WTC11 (cell line): ENCODE data around the gene IRF7.

Experiments used
- CREB1 ChIP-seq: sonication (generic); formaldehyde crosslinking; IDR thresholded peaks from 2 replicates; pipeline ENCODE4 v1.8.0; 2023; ENCODE audit warnings: mild to moderate bottlenecking, missing genetic modification reagents
- CREM ChIP-seq: sonication (generic); formaldehyde crosslinking; IDR thresholded peaks from 2 replicates; pipeline ENCODE4 v1.8.1; 2022; ENCODE audit warnings: mild to moderate bottlenecking, missing genetic modification reagents, moderate library complexity
- FOXK1 ChIP-seq: sonication (generic); formaldehyde crosslinking; IDR thresholded peaks from 2 replicates; pipeline ENCODE4 v1.8.0; 2022; ENCODE audit warnings: mild to moderate bottlenecking, moderate library complexity, missing genetic modification reagents
- JUN ChIP-seq: sonication (generic); formaldehyde crosslinking; IDR thresholded peaks from 2 replicates; pipeline ENCODE4 v1.8.0; 2023; ENCODE audit warnings: mild to moderate bottlenecking, missing genetic modification reagents
- MXD4 ChIP-seq: fragments of 250-450 bp; sonication (Bioruptor Pico); IDR thresholded peaks from 2 replicates; pipeline ENCODE4 v1.8.0; 2021; ENCODE audit warnings: mild to moderate bottlenecking, moderate library complexity, borderline replicate concordance
- MYBL2 ChIP-seq: sonication (generic); formaldehyde crosslinking; IDR thresholded peaks from 2 replicates; pipeline ENCODE4 v1.8.1; 2023; ENCODE audit warnings: mild to moderate bottlenecking, moderate library complexity, missing genetic modification reagents
- SP1 ChIP-seq: sonication (generic); formaldehyde crosslinking; conservative IDR thresholded peaks from 2 replicates; pipeline ENCODE4 v1.8.1; 2022; ENCODE audit warnings: missing genetic modification reagents
- TF ChIP-seq, protein P1 (sequence below): fragments of 200-600 bp; IDR thresholded peaks from 2 replicates; pipeline ENCODE4 v1.8.0; 2022; ENCODE audit warnings: antibody characterized with exemption
- TF ChIP-seq, protein P2 (sequence below): fragments of 250-450 bp; sonication (Bioruptor Pico); IDR thresholded peaks from 2 replicates; pipeline ENCODE4 v1.8.0; 2021; ENCODE audit warnings: mild to moderate bottlenecking
- TF ChIP-seq, protein P3 (sequence below): sonication (generic); formaldehyde crosslinking; IDR thresholded peaks from 2 replicates; pipeline ENCODE4 v1.8.1; 2022; ENCODE audit warnings: low read depth, missing genetic modification reagents, borderline replicate concordance
- TF ChIP-seq, protein P4 (sequence below): sonication (generic); formaldehyde crosslinking; IDR thresholded peaks from 2 replicates; pipeline ENCODE4 v1.8.1; 2022; ENCODE audit warnings: mild to moderate bottlenecking, missing genetic modification reagents, moderate library complexity, borderline replicate concordance
- TF ChIP-seq, protein P5 (sequence below): sonication (generic); formaldehyde crosslinking; IDR thresholded peaks from 2 replicates; pipeline ENCODE4 v1.8.0; 2022; ENCODE audit warnings: mild to moderate bottlenecking, missing genetic modification reagents
- TF ChIP-seq, protein P6 (sequence below): sonication (generic); formaldehyde crosslinking; IDR thresholded peaks from 2 replicates; pipeline ENCODE4 v1.8.1; 2022; ENCODE audit warnings: missing genetic modification reagents, borderline replicate concordance
- TF ChIP-seq, protein P7 (sequence below): sonication (generic); formaldehyde crosslinking; IDR thresholded peaks from 2 replicates; pipeline ENCODE4 v1.8.1; 2023; ENCODE audit warnings: mild to moderate bottlenecking, missing genetic modification reagents, moderate library complexity

DNA sequence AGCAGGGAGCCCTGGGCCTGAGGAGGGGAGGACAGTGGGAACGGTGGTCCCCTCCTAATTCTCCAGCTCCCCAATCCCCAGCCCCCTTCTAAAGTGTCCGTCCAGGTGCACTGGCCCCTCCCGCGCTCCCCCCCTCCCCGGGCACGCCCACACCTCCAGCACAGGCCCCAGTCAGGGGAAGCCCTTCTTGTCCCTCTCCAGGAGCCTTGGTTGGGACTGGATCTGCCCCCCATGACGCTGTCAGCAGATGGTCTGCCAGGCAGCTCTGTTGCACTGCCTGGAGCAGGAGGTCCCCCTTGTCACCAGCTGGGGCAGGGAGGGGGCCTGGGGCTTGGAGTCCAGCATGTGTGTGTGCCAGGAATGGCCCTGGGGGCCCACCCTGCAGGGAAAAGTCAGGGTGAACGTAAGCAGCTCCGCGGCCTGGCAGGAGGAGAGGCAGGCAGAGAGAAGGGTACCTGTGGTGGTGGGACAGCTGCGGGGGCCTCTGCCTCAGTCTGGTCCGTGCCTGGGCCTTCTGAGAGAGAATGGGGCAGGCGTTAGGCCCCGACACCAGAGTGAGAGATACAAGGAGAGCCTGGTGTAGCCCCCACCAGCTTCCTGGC, 1.6 kb downstream of the IRF7 start:
- TF ChIP-seq, protein P1, sequence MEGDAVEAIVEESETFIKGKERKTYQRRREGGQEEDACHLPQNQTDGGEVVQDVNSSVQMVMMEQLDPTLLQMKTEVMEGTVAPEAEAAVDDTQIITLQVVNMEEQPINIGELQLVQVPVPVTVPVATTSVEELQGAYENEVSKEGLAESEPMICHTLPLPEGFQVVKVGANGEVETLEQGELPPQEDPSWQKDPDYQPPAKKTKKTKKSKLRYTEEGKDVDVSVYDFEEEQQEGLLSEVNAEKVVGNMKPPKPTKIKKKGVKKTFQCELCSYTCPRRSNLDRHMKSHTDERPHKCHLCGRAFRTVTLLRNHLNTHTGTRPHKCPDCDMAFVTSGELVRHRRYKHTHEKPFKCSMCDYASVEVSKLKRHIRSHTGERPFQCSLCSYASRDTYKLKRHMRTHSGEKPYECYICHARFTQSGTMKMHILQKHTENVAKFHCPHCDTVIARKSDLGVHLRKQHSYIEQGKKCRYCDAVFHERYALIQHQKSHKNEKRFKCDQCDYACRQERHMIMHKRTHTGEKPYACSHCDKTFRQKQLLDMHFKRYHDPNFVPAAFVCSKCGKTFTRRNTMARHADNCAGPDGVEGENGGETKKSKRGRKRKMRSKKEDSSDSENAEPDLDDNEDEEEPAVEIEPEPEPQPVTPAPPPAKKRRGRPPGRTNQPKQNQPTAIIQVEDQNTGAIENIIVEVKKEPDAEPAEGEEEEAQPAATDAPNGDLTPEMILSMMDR = no peak
- no peak for TF ChIP-seq SP1 (CRISPR knock-in tag)
- TF ChIP-seq CREM (CRISPR knock-in tag) = no peak
- TF ChIP-seq FOXK1 (CRISPR knock-in tag) = no peak
- TF ChIP-seq, protein P2, sequence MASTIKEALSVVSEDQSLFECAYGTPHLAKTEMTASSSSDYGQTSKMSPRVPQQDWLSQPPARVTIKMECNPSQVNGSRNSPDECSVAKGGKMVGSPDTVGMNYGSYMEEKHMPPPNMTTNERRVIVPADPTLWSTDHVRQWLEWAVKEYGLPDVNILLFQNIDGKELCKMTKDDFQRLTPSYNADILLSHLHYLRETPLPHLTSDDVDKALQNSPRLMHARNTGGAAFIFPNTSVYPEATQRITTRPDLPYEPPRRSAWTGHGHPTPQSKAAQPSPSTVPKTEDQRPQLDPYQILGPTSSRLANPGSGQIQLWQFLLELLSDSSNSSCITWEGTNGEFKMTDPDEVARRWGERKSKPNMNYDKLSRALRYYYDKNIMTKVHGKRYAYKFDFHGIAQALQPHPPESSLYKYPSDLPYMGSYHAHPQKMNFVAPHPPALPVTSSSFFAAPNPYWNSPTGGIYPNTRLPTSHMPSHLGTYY (CRISPR knock-in tag) = no peak
- TF ChIP-seq, protein P3, sequence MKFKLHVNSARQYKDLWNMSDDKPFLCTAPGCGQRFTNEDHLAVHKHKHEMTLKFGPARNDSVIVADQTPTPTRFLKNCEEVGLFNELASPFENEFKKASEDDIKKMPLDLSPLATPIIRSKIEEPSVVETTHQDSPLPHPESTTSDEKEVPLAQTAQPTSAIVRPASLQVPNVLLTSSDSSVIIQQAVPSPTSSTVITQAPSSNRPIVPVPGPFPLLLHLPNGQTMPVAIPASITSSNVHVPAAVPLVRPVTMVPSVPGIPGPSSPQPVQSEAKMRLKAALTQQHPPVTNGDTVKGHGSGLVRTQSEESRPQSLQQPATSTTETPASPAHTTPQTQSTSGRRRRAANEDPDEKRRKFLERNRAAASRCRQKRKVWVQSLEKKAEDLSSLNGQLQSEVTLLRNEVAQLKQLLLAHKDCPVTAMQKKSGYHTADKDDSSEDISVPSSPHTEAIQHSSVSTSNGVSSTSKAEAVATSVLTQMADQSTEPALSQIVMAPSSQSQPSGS (CRISPR knock-in tag) = no peak
- TF ChIP-seq, protein P4, sequence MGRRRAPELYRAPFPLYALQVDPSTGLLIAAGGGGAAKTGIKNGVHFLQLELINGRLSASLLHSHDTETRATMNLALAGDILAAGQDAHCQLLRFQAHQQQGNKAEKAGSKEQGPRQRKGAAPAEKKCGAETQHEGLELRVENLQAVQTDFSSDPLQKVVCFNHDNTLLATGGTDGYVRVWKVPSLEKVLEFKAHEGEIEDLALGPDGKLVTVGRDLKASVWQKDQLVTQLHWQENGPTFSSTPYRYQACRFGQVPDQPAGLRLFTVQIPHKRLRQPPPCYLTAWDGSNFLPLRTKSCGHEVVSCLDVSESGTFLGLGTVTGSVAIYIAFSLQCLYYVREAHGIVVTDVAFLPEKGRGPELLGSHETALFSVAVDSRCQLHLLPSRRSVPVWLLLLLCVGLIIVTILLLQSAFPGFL (CRISPR knock-in tag) = no peak
- TF ChIP-seq, protein P5, sequence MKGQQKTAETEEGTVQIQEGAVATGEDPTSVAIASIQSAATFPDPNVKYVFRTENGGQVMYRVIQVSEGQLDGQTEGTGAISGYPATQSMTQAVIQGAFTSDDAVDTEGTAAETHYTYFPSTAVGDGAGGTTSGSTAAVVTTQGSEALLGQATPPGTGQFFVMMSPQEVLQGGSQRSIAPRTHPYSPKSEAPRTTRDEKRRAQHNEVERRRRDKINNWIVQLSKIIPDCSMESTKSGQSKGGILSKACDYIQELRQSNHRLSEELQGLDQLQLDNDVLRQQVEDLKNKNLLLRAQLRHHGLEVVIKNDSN = no peak
- TF ChIP-seq, protein P6, sequence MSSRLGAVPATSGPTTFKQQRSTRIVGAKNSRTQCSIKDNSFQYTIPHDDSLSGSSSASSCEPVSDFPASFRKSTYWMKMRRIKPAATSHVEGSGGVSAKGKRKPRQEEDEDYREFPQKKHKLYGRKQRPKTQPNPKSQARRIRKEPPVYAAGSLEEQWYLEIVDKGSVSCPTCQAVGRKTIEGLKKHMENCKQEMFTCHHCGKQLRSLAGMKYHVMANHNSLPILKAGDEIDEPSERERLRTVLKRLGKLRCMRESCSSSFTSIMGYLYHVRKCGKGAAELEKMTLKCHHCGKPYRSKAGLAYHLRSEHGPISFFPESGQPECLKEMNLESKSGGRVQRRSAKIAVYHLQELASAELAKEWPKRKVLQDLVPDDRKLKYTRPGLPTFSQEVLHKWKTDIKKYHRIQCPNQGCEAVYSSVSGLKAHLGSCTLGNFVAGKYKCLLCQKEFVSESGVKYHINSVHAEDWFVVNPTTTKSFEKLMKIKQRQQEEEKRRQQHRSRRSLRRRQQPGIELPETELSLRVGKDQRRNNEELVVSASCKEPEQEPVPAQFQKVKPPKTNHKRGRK (CRISPR knock-in tag) = no peak
- TF ChIP-seq JUN (CRISPR knock-in tag) = no peak
- TF ChIP-seq MXD4 (CRISPR knock-in tag) = no peak
- TF ChIP-seq, protein P7, sequence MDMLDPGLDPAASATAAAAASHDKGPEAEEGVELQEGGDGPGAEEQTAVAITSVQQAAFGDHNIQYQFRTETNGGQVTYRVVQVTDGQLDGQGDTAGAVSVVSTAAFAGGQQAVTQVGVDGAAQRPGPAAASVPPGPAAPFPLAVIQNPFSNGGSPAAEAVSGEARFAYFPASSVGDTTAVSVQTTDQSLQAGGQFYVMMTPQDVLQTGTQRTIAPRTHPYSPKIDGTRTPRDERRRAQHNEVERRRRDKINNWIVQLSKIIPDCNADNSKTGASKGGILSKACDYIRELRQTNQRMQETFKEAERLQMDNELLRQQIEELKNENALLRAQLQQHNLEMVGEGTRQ = no peak
- no peak for TF ChIP-seq CREB1 (CRISPR knock-in tag)
- no peak for TF ChIP-seq MYBL2 (CRISPR knock-in tag)
